NCI-H748 (cell line): ENCODE results near the gene TMEM256.

ENCODE experiments used
- DNase-seq: peaks from one replicate; lab custom pipeline; 2025; ENCODE audit not compliant: unreplicated experiment; lab: John Stamatoyannopoulos, UW

TMEM256 gene

GRCh38 chr17:7403977-7404736, at the start of gene TMEM256:
Gene TMEM256 (minus strand): TSS chr17:7404097. CDS start chr17:7404084, 13 bp downstream.
- peak; percentile 100 for DNase-seq

GRCh38 chr17:7448461-7448860, 44.6 kb upstream of the TMEM256 start:
- DNase-seq: no peak

GRCh38 chr17:7445619-7445968, 41.7 kb upstream of the TMEM256 start:
- no peak for DNase-seq

GRCh38 chr17:7444682-7445618, 41.1 kb upstream of the TMEM256 start, which contains the start of gene CHRNB1:
Gene CHRNB1 (plus strand): TSS chr17:7445061. CDS start chr17:7445128, 67 bp downstream.
- DNase-seq: peak; percentile 30

- no peak for DNase-seq
Observed at GRCh38 chr17:7443499-7444485, 39.9 kb upstream of the TMEM256 start.

- DNase-seq: no peak
Observed at GRCh38 chr17:7442142-7442541, 38.2 kb upstream of the TMEM256 start.

- no peak for DNase-seq
Observed at GRCh38 chr17:7441266-7441665, 37.4 kb upstream of the TMEM256 start.

- peak; percentile 56 for DNase-seq
Observed at GRCh38 chr17:7440834-7441195, 36.9 kb upstream of the TMEM256 start.

- DNase-seq: peak; percentile 75
Observed at GRCh38 chr17:7440113-7440833, 36.4 kb upstream of the TMEM256 start.

- peak; percentile 44 for DNase-seq
Observed at GRCh38 chr17:7439462-7440112, 35.7 kb upstream of the TMEM256 start, which contains the start of gene FGF11. Gene FGF11 (plus strand): TSS chr17:7439512. CDS start chr17:7439621, 109 bp downstream.

GRCh38 chr17:7438656-7439460, 35.0 kb upstream of the TMEM256 start:
- DNase-seq: no peak

GRCh38 chr17:7437950-7438614, 34.2 kb upstream of the TMEM256 start:
- DNase-seq: peak; percentile 80

GRCh38 chr17:7437369-7437863, 33.5 kb upstream of the TMEM256 start:
- DNase-seq: peak; percentile 66

GRCh38 chr17:7436556-7437368, 32.9 kb upstream of the TMEM256 start:
- peak; percentile 95 for DNase-seq

- DNase-seq: peak; percentile 74
Observed at GRCh38 chr17:7435676-7436555, 32.0 kb upstream of the TMEM256 start.

GRCh38 chr17:7432296-7432695, 28.4 kb upstream of the TMEM256 start:
- DNase-seq: no peak
